ENCODE data around the gene CORO2B.

DNA sequence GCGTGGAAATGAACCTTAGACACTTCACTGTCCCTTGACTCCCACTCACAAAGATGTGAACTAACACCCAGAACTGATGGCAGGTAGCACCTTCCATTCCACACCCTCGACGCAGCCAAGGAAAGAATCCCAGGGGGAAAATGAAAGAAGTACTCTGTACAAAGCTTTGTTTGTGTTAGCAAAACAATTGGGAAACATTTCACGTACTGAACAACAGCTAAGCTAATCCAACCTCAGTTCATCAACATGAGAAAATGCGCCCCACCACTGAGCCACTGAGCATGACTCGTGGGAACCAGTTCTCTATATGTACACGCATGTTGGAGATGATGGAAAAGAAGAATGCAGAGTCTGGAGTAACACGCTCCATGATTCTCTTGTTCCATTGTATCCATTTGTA lies 32.0 kb downstream of the CORO2B start:
- no peak for TF ChIP-seq YY1 (IDR thresholded peaks at IDR 0.05; ENCODE audit: insufficient read depth, insufficient read length)
- no peak for TF ChIP-seq ZNF274 (IDR thresholded peaks at IDR 0.05; ENCODE audit: low read depth, low read length)
- no peak for TF ChIP-seq SUZ12 (IDR thresholded peaks at IDR 0.05; ENCODE audit: extremely low read depth, insufficient read depth, insufficient read length)

Measured in NT2/D1 (cell line).